K562 (cell line): ENCODE results near the gene LCA5L. TPM values are rescaled to one million over a fixed set of nuclear protein-coding genes. Genes with fewer than 3 reads are reported as not detected.

Source experiments
- CBX1 ChIP-seq: sonication (generic); IDR thresholded peaks from 2 replicates; pipeline ENCODE4 v1.6.1; 2016; ENCODE audit warnings: antibody characterized with exemption, low read depth, mild to moderate bottlenecking
- ELF1 ChIP-seq: fragments of 200-800 bp; sonication (Bioruptor generic); IDR thresholded peaks from 2 replicates; pipeline ENCODE4 v1.6.1; 2016; ENCODE audit warnings: missing genetic modification characterization, missing compliant biosample characterization
- ELF2 ChIP-seq: fragments of 250-450 bp; sonication (Bioruptor Pico); IDR thresholded peaks from 2 replicates; pipeline ENCODE4 v1.5.0; 2021; ENCODE audit warnings: mild to moderate bottlenecking
- ETS1 ChIP-seq: conservative IDR thresholded peaks from 2 replicates; pipeline ENCODE4 v1.6.1; 2011; ENCODE audit warnings: low read depth, mild to moderate bottlenecking, low read length; ENCODE audit not compliant: control insufficient read depth
- KAT7 ChIP-seq: sonication (generic); formaldehyde crosslinking; IDR thresholded peaks from 2 replicates; pipeline ENCODE4 v1.8.0; 2022; ENCODE audit warnings: missing genetic modification reagents, mild to moderate bottlenecking, borderline replicate concordance
- MTA3 ChIP-seq: fragments of 450-650 bp; formaldehyde crosslinking; IDR thresholded peaks from 2 replicates; pipeline ENCODE4 v1.6.1; 2017; ENCODE audit warnings: mild to moderate bottlenecking, borderline replicate concordance
- NFIX ChIP-seq: fragments of 250-450 bp; sonication (Bioruptor Pico); IDR thresholded peaks from 2 replicates; pipeline ENCODE4 v1.4.0; 2020; ENCODE audit warnings: low read depth, mild to moderate bottlenecking, moderate library complexity
- PKNOX1 ChIP-seq: fragments of 450-650 bp; IDR thresholded peaks from 2 replicates; pipeline ENCODE4 v1.6.1; 2016
- RB1 ChIP-seq: fragments of 450-650 bp; IDR thresholded peaks from 2 replicates; pipeline ENCODE4 v1.6.1; 2017; ENCODE audit warnings: low read depth, mild to moderate bottlenecking
- SIN3B ChIP-seq: fragments of 450-650 bp; IDR thresholded peaks from 2 replicates; pipeline ENCODE4 v1.6.1; 2017; ENCODE audit warnings: low read depth, mild to moderate bottlenecking, moderate library complexity
- SIX5 ChIP-seq, 2 experiments: IDR thresholded peaks; 2 replicates each; pipeline ENCODE4 v1.6.1; 2011; ENCODE audit warnings: low read length in 2 of 2, borderline replicate concordance in 1 of 2, low read depth in 1 of 2, mild to moderate bottlenecking in 1 of 2, moderate library complexity in 1 of 2; ENCODE audit not compliant: insufficient read depth in 1 of 2
- SMARCA5 ChIP-seq: fragments of 450-650 bp; IDR thresholded peaks from 2 replicates; pipeline ENCODE4 v1.6.1; 2016
- SOX6 ChIP-seq: fragments of 450-650 bp; IDR thresholded peaks from 2 replicates; pipeline ENCODE4 v1.6.1; 2014; ENCODE audit warnings: mild to moderate bottlenecking
- XRCC4 ChIP-seq: IDR thresholded peaks from one replicate; pipeline ENCODE4 v1.6.1; 2011; ENCODE audit not compliant: insufficient read depth, insufficient read length; ENCODE audit errors: extremely low read depth
- ZBTB7A ChIP-seq: IDR thresholded peaks from 2 replicates; pipeline ENCODE4 v1.6.1; 2011; ENCODE audit warnings: low read depth, mild to moderate bottlenecking, low read length, moderate library complexity, borderline replicate concordance; ENCODE audit not compliant: control insufficient read depth
- ZNF263 ChIP-seq: sonication (generic); formaldehyde crosslinking; IDR thresholded peaks from 2 replicates; pipeline ENCODE4 v1.8.0; 2022; ENCODE audit warnings: mild to moderate bottlenecking, missing genetic modification reagents, borderline replicate concordance
- ZNF695 ChIP-seq: fragments of 450-650 bp; formaldehyde crosslinking; IDR thresholded peaks from 2 replicates; pipeline ENCODE4 v1.4.0; 2020; ENCODE audit warnings: mild to moderate bottlenecking, moderate library complexity
- ZZZ3 ChIP-seq: fragments of 450-650 bp; IDR thresholded peaks from 2 replicates; pipeline ENCODE4 v1.6.1; 2016; ENCODE audit warnings: antibody characterized with exemption, mild to moderate bottlenecking, moderate library complexity
- polyA plus RNA-seq, 8 experiments: library from polyadenylated mRNA; depleted of rRNA in 4 of 8; stranded (reverse) in 5 of 8; unstranded in 3 of 8; fragments of >200 nt; fragmentation: Nextera tagmentation in 2 of 8; fragmentation: Illumina TruSeq in 1 of 8; extraction: Ambion mirVana in 2 of 8; extraction: Trizol in 1 of 8; gene quantifications; 2 replicates each; pipeline versions ENCODE4 v1.2.1 to v1.2.3, GENCODE V29; 2011 to 2014; ENCODE audit warnings: inconsistent platforms in 1 of 8, missing spikeins in 1 of 8
- total RNA-seq, 7 experiments: library from RNA; depleted of rRNA in 6 of 7; stranded (reverse); fragments of >200 nt in 6 of 7; fragmentation: Illumina TruSeq in 2 of 7; extraction: Trizol in 2 of 7; gene quantifications; 2 replicates each; pipeline versions ENCODE4 v1.2.1 to v1.2.3, GENCODE V29; 2011 to 2021; ENCODE audit warnings: low replicate concordance in 1 of 7
- TF ChIP-seq, protein P1 (sequence below): sonication (generic); formaldehyde crosslinking; IDR thresholded peaks from 2 replicates; pipeline ENCODE4 v1.4.0; 2020; ENCODE audit warnings: mild to moderate bottlenecking, missing genetic modification reagents
- TF ChIP-seq, protein P2 (sequence below): fragments of 250-450 bp; sonication (Bioruptor Pico); IDR thresholded peaks from 2 replicates; pipeline ENCODE4 v1.5.0; 2021; ENCODE audit warnings: mild to moderate bottlenecking, borderline replicate concordance
- TF ChIP-seq, protein P3 (sequence below), 2 experiments: IDR thresholded peaks; 2 replicates each; pipeline ENCODE4 v1.6.1; 2011; ENCODE audit warnings: borderline replicate concordance in 1 of 2, control low read depth in 1 of 2, low read depth in 1 of 2, low read length in 1 of 2, mild to moderate bottlenecking in 1 of 2, mixed read lengths in 1 of 2, moderate library complexity in 1 of 2; ENCODE audit not compliant: insufficient read depth in 1 of 2, insufficient read length in 1 of 2, poor library complexity in 1 of 2, severe bottlenecking in 1 of 2; ENCODE audit errors: extremely low read depth in 1 of 2

Gene LCA5L
- total and polyA plus RNA-seq, 9 of the 15 experiments (the other 6 are each of a cell fraction or from before 2014, with no cell fraction given): 1.8 to 4.9 (median 3.8) TPM

GRCh38 chr21:39388811-39389155, 56.8 kb downstream of the LCA5L start (continued):
- TF ChIP-seq PKNOX1 (no peak), ELF1 (tag) (no peak; the same call in 1 of the 2 replicates), KAT7 (CRISPR knock-in tag) (0 out of 2 replicates have a peak, but pooled peaks have one; percentile 33), SIN3B (peak; percentile 7; the same call in 1 of the 2 replicates), MTA3 (no peak), ELF2 (CRISPR knock-in tag) (0 out of 2 replicates have a peak, but pooled peaks have one; percentile 40), ZBTB7A (no peak), SIX5 (IDR thresholded peaks at IDR 0.05; ENCODE audit: borderline replicate concordance in 1 of 2, insufficient read depth in 1 of 2, low read depth in 1 of 2, low read length in 2 of 2) (no peak), RB1 (no peak), XRCC4 (no peak), SOX6 (0 out of 2 replicates have a peak, but pooled peaks have one; percentile 1), ZNF695 (CRISPR knock-in tag) (no peak), ZZZ3 (0 out of 2 replicates have a peak, but pooled peaks have one; percentile 3), ZNF263 (CRISPR knock-in tag) (no peak), NFIX (no peak), CBX1 (peak; percentile 17; the same call in 1 of the 2 replicates), ETS1 (no peak), SMARCA5 (no peak)
- TF ChIP-seq, protein P1, sequence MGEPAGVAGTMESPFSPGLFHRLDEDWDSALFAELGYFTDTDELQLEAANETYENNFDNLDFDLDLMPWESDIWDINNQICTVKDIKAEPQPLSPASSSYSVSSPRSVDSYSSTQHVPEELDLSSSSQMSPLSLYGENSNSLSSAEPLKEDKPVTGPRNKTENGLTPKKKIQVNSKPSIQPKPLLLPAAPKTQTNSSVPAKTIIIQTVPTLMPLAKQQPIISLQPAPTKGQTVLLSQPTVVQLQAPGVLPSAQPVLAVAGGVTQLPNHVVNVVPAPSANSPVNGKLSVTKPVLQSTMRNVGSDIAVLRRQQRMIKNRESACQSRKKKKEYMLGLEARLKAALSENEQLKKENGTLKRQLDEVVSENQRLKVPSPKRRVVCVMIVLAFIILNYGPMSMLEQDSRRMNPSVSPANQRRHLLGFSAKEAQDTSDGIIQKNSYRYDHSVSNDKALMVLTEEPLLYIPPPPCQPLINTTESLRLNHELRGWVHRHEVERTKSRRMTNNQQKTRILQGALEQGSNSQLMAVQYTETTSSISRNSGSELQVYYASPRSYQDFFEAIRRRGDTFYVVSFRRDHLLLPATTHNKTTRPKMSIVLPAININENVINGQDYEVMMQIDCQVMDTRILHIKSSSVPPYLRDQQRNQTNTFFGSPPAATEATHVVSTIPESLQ (CRISPR knock-in tag): no peak
- TF ChIP-seq, protein P2, sequence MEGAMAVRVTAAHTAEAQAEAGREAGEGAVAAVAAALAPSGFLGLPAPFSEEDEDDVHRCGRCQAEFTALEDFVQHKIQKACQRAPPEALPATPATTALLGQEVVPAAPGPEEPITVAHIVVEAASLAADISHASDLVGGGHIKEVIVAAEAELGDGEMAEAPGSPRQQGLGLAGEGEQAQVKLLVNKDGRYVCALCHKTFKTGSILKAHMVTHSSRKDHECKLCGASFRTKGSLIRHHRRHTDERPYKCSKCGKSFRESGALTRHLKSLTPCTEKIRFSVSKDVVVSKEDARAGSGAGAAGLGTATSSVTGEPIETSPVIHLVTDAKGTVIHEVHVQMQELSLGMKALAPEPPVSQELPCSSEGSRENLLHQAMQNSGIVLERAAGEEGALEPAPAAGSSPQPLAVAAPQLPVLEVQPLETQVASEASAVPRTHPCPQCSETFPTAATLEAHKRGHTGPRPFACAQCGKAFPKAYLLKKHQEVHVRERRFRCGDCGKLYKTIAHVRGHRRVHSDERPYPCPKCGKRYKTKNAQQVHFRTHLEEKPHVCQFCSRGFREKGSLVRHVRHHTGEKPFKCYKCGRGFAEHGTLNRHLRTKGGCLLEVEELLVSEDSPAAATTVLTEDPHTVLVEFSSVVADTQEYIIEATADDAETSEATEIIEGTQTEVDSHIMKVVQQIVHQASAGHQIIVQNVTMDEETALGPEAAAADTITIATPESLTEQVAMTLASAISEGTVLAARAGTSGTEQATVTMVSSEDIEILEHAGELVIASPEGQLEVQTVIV (CRISPR knock-in tag): no peak
- TF ChIP-seq, protein P3, sequence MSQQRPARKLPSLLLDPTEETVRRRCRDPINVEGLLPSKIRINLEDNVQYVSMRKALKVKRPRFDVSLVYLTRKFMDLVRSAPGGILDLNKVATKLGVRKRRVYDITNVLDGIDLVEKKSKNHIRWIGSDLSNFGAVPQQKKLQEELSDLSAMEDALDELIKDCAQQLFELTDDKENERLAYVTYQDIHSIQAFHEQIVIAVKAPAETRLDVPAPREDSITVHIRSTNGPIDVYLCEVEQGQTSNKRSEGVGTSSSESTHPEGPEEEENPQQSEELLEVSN (IDR thresholded peaks at IDR 0.05; ENCODE audit: borderline replicate concordance in 1 of 2, extremely low read depth in 1 of 2, insufficient read depth in 1 of 2, insufficient read length in 1 of 2, low read depth in 1 of 2, low read length in 1 of 2, poor library complexity in 1 of 2, severe bottlenecking in 1 of 2): no peak
